NCI-H187 treated with DMSO at 0.1 percent for 48 hours (cell line): ENCODE data around the gene KICS2.
"Not testable (repeated sequence)": the region's sequence is repeated elsewhere in the genome, so short reads cannot be mapped to it uniquely, and the experiment has no call there.

Source experiments
- DNase-seq: peaks from one replicate; lab custom pipeline; 2025; lab: John Stamatoyannopoulos, UW

Gene KICS2

GRCh38 chr12:64222009-64222765 is at the start of gene KICS2:
KICS2 (minus strand) TSS chr12:64222296; CDS start chr12:64222237, 59 bp downstream.
- DNase-seq = peak; percentile 70

DNA sequence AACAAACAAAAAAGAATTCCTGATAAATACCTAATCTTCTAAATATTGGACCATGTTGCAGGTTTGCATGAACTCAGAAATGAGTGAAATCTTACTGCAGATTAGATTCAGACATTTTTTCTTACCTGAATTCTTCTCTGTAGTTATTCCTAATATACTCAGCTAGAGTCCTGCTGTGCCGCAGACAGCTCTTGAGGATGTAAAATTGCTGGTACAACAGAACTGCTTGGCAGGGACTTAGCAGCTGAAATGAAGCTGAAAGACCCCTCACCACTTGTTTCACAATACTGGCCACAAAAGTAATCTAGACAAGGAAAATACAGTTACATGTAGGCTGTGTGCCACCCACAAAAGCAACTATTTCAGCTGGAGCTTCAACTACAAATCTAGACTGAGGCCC is 48.3 kb upstream of the KICS2 start:
- no peak for DNase-seq

GRCh38 chr12:64269161-64269560 is 47.1 kb upstream of the KICS2 start:
- peak; percentile 68 for DNase-seq

DNA sequence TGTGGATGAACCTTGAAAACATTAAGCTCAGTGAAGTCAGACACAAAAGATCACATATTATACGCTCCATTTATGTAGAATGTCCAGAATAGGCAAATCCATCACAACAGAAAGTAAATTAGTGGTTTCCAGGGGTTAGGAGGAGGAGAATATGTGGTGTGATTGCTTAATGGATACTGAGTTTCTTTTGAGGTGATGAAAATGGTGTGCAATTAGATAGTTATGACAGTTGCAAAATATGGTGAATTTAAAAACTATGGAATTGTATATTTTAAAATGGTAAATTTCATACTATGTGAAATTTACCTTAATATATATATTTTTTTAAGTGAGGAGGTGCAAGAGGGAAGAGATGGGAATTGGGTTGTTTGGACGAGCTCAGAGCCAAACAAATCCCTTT is 46.3 kb upstream of the KICS2 start:
- no peak for DNase-seq

DNA sequence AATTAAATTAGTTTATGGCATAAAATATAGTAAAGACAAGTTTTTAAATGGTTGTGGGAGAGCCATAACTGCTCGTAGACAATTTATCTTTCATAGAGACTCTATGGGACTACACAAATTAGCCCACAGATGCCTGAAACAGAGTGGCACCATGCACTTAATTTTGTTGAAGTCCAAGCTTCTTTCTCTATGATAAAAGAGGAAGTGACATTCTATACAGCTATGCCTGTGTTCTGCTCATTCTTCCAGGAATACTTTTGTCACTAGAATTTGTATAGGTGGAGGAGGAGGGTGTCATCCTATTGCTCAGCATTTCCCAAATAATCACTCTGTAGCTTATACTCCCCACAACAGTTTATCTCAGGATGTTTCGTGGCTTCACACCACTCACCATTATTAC is 43.7 kb upstream of the KICS2 start:
- no peak for DNase-seq

DNA sequence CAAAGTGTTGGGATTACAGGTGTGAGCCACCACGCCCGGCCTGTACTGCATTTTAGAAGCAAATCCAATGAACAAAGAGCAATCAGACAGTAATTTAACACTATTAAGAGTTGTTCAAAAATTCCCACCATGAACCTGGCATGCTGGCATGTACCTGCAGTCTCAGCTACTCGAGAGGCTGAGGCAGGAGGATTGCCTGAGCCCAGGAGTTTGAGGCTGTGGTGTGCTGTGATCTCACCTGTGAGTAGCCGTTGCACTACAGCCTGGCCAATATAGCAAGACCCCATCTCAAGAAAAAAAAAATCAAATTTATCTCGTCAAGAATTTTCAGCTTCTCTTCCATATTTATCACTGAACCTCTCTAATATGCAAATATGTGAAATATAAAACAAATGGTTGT is 39.7 kb upstream of the KICS2 start:
- DNase-seq = no peak

DNA sequence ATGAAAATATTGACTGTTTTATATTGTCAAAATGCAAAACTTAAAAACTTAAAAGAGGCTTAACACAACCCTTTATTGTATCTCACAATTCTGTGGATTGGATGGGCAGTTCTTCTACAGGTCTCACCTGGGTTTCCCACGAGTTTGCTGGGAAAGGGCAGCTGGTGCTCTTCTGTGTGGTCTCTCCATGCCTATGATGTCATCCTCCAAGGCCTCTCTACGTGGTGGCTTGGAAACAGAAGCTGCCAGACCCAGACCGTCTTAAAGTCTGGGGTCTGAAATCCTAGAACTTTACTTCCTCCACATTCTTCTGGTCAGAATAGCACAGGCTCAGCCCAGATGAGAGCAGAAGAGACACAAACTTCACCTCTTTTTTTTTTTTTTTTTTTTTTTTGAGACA is 36.5 kb upstream of the KICS2 start:
- DNase-seq = no peak

DNA sequence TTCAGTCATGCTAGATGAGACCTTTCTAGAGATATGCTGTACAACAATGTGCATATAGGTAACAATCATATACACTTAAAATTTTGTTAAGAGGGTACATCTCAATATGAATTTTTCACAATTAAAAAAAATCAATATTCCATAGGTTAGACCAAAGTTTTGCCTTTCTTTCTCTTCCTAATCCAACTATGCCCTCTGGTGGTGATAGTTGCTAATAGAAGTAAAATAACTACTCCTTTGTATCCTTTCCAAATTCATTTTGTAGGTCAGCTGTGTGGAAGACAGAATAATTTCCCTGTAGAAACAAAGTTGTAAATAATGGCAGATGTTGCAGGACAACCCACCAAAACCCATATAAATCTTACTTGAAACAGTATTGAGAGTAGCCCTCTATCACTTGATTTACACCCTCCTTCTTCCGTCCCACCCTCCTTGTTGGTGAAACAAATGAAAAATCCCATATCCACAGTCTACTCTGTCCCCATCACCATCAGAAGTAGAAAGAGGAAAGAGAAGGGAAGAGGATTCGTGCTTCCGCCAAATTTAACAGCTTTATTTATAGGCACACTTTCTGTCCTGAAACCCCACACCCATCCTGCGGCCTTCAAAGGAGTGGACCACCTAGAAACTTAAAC is 34.2 kb upstream of the KICS2 start:
- peak; percentile 47 for DNase-seq

DNA sequence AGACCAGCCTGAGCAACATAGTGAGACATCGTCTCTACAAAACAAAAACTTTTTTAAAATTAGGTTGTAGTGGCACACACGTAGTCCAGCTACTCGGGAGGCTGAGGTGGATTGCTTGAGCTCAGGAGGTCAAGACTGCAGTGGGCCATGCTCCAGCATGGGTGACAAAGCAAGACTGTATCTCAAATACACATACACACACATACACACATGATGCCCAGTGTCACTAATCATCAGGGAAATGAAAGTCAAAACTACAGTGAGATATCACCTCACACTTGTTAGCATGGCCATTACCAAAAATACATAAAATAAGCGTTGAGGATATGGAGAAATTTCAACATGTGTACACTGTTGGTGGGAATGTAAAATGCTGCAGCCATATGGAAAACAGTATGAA is 33.2 kb upstream of the KICS2 start:
- DNase-seq = no peak

GRCh38 chr12:64253356-64253755 is 31.3 kb upstream of the KICS2 start:
- no peak for DNase-seq

DNA sequence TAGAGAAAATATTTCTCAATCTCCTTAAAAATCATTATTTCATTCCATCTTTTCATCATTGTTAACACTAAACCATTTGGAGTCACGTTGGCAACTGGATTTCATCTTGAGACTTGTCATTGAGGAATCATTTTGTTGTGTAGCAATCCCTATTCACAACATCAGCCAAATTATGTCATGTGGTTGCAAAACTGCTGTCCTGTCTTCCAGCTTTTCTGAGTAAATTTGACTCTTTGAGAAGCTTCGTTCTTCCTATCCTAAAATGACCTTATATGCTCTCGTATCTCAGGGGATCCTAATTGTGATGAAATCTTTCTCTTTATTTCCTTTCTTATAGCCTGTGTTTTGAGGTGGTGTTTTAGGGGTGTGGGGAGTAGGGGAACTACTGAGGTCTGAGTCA is 30.6 kb upstream of the KICS2 start:
- no peak for DNase-seq

GRCh38 chr12:64243809-64244208 is 21.7 kb upstream of the KICS2 start:
- DNase-seq = no peak

- no peak for DNase-seq
These were observed 18.7 kb upstream of the KICS2 start for GRCh38 chr12:64240781-64241180.

- no peak for DNase-seq
These were observed 15.3 kb upstream of the KICS2 start for GRCh38 chr12:64237382-64237781.

DNA sequence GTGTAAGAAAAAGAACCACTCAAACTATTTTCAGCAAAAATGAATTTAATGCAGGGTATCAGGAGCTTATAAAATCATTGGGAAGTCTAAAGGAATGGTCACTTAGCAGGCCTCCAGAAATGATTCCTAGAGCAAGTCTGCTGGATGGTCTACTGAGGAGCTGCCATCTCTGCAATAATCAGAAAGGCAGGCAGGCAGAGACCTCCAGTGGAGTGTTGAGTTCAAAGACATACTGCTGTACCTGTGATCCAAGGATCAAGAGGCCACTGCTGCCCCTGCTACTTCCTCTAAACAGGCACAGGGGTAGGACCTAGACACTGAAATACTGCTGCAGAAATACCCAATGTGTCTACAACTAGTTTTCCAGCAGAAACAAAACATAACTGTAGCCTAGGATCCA is 14.5 kb upstream of the KICS2 start:
- DNase-seq = no peak

DNA sequence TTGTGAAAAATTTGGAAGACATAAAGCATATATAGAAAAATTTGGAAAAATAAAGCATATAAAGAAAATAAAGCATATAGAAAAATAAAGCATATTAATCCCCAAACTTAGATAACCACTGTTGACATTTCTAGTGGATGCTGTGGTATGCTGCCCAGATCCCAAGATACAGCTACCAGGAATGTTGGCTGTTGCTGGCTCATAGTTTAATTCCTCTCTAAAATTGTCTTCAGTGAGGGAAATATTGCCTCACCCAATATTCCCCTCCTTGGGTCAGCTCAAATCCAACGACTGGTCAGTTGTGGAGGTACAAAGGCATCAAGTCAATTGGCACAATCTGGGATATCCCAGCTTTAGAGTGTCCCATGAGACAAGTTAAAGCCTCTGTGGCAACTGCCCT is 10.1 kb upstream of the KICS2 start:
- no peak for DNase-seq

GRCh38 chr12:64229796-64230195 is 7.7 kb upstream of the KICS2 start:
- DNase-seq = no peak

- no peak for DNase-seq
These were observed 7.1 kb upstream of the KICS2 start for GRCh38 chr12:64229240-64229639.

GRCh38 chr12:64225626-64226025 is 3.5 kb upstream of the KICS2 start:
- DNase-seq = no peak

DNA sequence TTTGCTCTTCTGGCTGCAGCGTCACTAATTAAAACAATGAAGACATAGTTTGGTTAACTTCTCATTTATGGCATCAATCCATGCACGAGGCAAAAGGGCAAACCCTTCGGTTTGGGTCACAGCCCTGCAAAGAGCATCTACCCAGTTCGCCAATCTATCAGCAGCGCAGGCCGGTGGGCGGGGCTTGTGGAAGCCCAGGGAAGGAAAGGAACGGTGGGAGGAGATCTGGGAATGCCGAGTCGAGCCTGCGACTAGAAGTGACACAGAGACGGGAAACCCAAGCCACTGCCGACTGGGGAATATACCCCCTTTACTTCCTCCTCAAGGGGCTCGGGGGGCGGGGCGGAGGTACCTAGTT is 466 bp downstream of the KICS2 start:
- peak; percentile 79 for DNase-seq

- DNase-seq = no peak
These were observed 2.0 kb downstream of the KICS2 start for GRCh38 chr12:64220046-64220445.

GRCh38 chr12:64219145-64219544 is 3.0 kb downstream of the KICS2 start:
- no peak for DNase-seq

DNA sequence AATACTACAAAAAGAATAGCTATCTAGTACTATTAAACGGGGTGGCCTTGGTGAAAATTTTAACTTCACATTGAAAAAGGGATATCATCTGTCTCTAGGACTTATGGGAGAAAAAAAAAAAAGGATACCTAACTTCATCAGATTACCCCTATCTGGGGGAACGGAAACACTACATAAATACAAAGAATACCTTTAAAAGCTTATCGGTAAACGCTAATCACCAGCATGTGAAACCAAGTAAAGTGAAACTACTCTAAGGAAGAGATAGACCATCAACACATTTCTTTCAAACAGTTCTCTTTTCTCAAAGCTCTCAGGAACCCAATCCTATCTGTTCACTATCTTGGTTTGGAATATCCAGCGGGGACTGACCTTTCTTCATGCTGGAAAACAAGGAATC is 3.5 kb downstream of the KICS2 start:
- no peak for DNase-seq

DNA sequence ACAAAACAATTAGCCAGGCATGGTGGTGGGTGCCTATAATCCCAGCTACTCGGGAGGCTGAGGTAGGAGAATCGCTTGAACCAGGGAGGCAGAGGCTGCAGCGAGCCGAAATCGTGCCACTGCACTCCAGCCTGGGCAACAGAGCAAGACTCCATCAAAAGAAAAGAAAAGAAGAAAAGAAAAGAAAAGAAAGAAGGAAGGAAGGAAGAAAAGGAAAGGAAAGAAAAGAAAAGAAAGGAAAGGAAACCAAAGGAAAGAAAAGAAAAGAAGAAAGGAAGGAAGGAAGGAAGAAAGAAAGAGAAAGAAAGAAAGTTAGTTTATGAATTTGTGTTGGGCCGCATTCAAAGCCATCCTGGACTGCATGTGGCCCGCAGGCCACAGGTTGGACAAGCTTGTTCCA is 4.5 kb downstream of the KICS2 start:
- not testable (repeated sequence) for DNase-seq
